CD4-positive, alpha-beta memory T cell (primary cell): ENCODE data around the gene PATJ. TPM values are rescaled to one million over a fixed set of nuclear protein-coding genes. Genes with fewer than 3 reads are reported as not detected.

ENCODE experiments used
- CTCF ChIA-PET: fragments of 350-600 bp; sonication (Branson Sonifier 250); formaldehyde crosslinking; loops from one replicate; lab custom pipeline; 2021; ENCODE audit warnings: inconsistent platforms; ENCODE audit not compliant: partially characterized antibody; lab: Charles Lee
- POLR2A ChIA-PET: fragments of 350-600 bp; sonication (Branson Sonifier 250); formaldehyde crosslinking; loops from one replicate; lab custom pipeline; 2021; ENCODE audit not compliant: partially characterized antibody; lab: Charles Lee
- DNase-seq, 5 donors: peaks; one replicate each; pipeline versions ENCODE4 v3.0.0 to v3.0.0-alpha.2; 2020 to 2022; ENCODE audit warnings: mixed read lengths in 1 of 5
- H3K27ac ChIP-seq: one replicate; pipeline ENCODE4 v1.7.0; 2013; ENCODE audit warnings: low read depth, low read length
- H3K27me3 ChIP-seq: 2 replicates; pipeline ENCODE4 v1.7.0; 2013; ENCODE audit warnings: mild to moderate bottlenecking, low read length, moderate library complexity; ENCODE audit not compliant: insufficient read depth
- H3K36me3 ChIP-seq: 2 replicates; pipeline ENCODE4 v1.7.0; 2013; ENCODE audit warnings: mild to moderate bottlenecking, low read length, moderate library complexity; ENCODE audit not compliant: insufficient read depth
- H3K4me1 ChIP-seq: 2 replicates; pipeline ENCODE4 v1.7.0; 2013; ENCODE audit warnings: mild to moderate bottlenecking, low read length, moderate library complexity; ENCODE audit not compliant: insufficient read depth
- H3K4me3 ChIP-seq, 2 donors: one replicate each; pipeline ENCODE4 v1.7.0; 2013; ENCODE audit warnings: low read length in 2 of 2, mild to moderate bottlenecking in 1 of 2
- H3K9me3 ChIP-seq, 2 donors: one replicate each; pipeline ENCODE4 v1.7.0; 2013; ENCODE audit warnings: low read length in 2 of 2, control low read depth in 1 of 2; ENCODE audit not compliant: control insufficient read depth in 1 of 2
- H3K27ac Mint-ChIP-seq, 7 donors: one replicate each; pipeline ENCODE4 v1.8.0; 2020 to 2021; ENCODE audit warnings: mixed read lengths in 7 of 7, mild to moderate bottlenecking in 6 of 7, inconsistent platforms in 3 of 7, moderate library complexity in 3 of 7
- H3K27me3 Mint-ChIP-seq, 2 donors: one replicate each; pipeline ENCODE4 v1.8.0; 2020 to 2021; ENCODE audit warnings: mixed read lengths in 2 of 2
- H3K36me3 Mint-ChIP-seq, 2 donors: one replicate each; pipeline ENCODE4 v1.8.0; 2020 to 2021; ENCODE audit warnings: mixed read lengths in 2 of 2, inconsistent platforms in 1 of 2, mild to moderate bottlenecking in 1 of 2
- H3K4me1 Mint-ChIP-seq, 4 donors: one replicate each; pipeline ENCODE4 v1.8.0; 2020 to 2021; ENCODE audit warnings: mixed read lengths in 4 of 4, mild to moderate bottlenecking in 1 of 4
- H3K4me3 Mint-ChIP-seq, 8 donors: one replicate each; pipeline ENCODE4 v1.8.0; 2020 to 2021; ENCODE audit warnings: mixed read lengths in 8 of 8, mild to moderate bottlenecking in 7 of 8, moderate library complexity in 6 of 8, inconsistent platforms in 3 of 8
- H3K9me3 Mint-ChIP-seq, 8 donors: one replicate each; pipeline ENCODE4 v1.8.0; 2020 to 2021; ENCODE audit warnings: mixed read lengths in 8 of 8, mild to moderate bottlenecking in 5 of 8, inconsistent platforms in 3 of 8, moderate library complexity in 1 of 8
- intact Hi-C: fragments of 100-400 bp; cut with micrococcal nuclease; formaldehyde crosslinking; loops from one replicate; pipeline ENCODE4 v1.15.1; 2023
- polyA plus RNA-seq, 2 donors: library from polyadenylated mRNA; unstranded; fragments of 300-500 nt; fragmentation: Illumina TruSeq; gene quantifications; one replicate each; pipeline ENCODE4 v1.2.3, GENCODE V29; 2021
- total RNA-seq, 2 experiments: library from RNA; stranded (reverse); gene quantifications; one replicate each; pipeline ENCODE4 v1.2.3, GENCODE V29; 2021

PATJ gene
- total and polyA plus RNA-seq, 4 experiments from 2014 or later: 10.1 to 49.0 (median 38.0) TPM

DNA sequence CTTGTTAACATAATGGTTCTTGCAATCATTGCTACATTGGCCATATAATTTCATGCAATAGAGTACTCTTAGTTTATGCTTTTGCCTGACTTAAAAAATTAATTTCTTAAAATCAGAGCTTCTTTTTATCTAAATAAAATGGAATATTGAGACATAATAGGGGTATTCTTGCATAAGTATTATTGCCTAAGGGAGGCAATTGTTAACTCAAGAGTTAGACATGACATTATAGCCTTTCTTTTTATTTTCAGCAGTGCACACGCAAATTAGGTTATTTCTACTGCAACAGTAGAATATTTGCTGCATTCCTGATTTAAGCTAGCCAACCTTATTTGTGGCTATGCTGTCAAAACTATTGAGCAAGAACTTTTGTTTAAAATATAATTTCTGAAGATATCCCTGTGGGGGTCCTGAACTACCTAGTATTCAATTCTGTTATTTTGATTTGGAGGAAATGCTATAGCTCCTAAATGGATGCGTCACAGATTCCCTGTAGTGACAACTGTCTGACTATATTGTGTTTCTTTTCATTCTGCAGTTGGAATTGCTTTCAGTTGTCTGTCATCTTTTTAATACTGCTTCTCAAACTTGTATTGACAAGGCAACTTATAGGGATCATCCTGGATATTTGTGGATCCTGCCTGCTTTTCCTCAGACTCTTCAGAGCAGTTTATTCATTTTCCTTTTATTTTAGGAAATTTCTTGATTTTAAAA is 211.0 kb downstream of the PATJ start:
- no peaks in the 10 kb centered on the region for H3K9me3 Mint-ChIP-seq
- POLR2A ChIA-PET: no interaction called here
- no peaks in the 10 kb centered on the region for H3K27me3 Mint-ChIP-seq
- no peaks in the 10 kb centered on the region for H3K36me3 Mint-ChIP-seq
- H3K27ac ChIP-seq: no peak overlapping the region
- no peak overlapping the region for H3K4me3 ChIP-seq
- H3K4me1 ChIP-seq: no peaks in the 10 kb centered on the region
- H3K27me3 ChIP-seq: no peaks in the 10 kb centered on the region
- H3K9me3 ChIP-seq: no peaks in the 10 kb centered on the region
- CTCF ChIA-PET: interaction anchor here (1.0 to 1.1 kb wide), 2 partner anchors 9 to 129 kb away, joined by 3 read pairs; no protein-coding TSS in a partner anchor
- intact Hi-C loops: no loop called here
- DNase-seq: no peak
- no peak overlapping the region for H3K4me3 Mint-ChIP-seq
- H3K36me3 ChIP-seq: no peaks in the 10 kb centered on the region
- no peak overlapping the region for H3K27ac Mint-ChIP-seq
- peaks cover 0 to 3% (median under 1%) of the 10 kb centered on the region in 4 donors for H3K4me1 Mint-ChIP-seq

DNA sequence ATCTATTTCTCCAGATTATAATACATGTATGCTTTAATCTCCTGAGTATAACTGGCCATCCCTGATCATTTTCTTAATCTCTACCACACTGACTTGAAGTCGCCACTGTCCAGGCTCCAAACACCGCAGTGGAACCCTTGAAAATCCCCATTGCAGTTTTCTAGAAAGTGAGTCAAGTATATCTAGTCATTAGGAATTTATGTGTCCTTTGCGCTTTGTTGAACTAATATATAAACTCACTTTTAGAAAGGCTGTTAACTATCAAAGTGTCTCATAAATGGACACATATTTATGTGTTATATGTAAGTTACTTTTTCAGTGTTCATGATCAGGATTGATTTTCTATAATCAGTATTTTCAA is 211.5 kb downstream of the PATJ start:
- ChIA-PET POLR2A (no interaction called here), CTCF (interaction anchor here (1.0 to 1.1 kb wide), 2 partner anchors 10 to 129 kb away, joined by 3 read pairs; no protein-coding TSS in a partner anchor)
- Histone ChIP-seq H3K4me3 (no peak overlapping the region), H3K27ac (no peak overlapping the region), H3K9me3 (no peaks in the 10 kb centered on the region), H3K36me3 (no peaks in the 10 kb centered on the region), H3K27me3 (no peaks in the 10 kb centered on the region), H3K4me1 (no peaks in the 10 kb centered on the region)
- intact Hi-C loops: no loop called here
- Mint-ChIP-seq H3K36me3 (peaks cover under 1 to 1% of the 10 kb centered on the region in 2 donors), H3K4me1 (peaks cover 0 to 3% (median under 1%) of the 10 kb centered on the region in 4 donors), H3K27ac (no peak overlapping the region), H3K9me3 (no peaks in the 10 kb centered on the region), H3K27me3 (no peaks in the 10 kb centered on the region), H3K4me3 (no peak overlapping the region)
- no peak for DNase-seq

DNA sequence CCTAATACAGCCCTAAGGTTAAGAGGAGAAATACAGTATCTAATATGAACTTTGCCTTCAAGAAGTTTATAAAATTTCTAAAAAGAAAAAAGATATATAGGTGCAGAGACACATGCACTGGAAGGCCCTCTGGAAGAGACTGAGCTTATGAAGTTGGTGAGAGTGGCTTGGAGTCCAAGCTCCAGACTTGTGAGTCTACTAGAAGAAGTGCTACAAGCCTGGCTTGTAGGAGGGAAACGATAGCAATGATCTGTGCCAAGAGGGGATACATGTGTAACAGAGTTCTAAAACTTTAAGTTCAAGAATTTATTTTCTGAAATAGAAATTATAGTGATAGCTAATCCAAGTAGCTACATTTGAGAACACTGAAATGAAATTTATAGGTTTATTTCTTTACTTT is 213.0 kb downstream of the PATJ start:
- DNase-seq: no peak
- CTCF ChIA-PET: no interaction called here

DNA sequence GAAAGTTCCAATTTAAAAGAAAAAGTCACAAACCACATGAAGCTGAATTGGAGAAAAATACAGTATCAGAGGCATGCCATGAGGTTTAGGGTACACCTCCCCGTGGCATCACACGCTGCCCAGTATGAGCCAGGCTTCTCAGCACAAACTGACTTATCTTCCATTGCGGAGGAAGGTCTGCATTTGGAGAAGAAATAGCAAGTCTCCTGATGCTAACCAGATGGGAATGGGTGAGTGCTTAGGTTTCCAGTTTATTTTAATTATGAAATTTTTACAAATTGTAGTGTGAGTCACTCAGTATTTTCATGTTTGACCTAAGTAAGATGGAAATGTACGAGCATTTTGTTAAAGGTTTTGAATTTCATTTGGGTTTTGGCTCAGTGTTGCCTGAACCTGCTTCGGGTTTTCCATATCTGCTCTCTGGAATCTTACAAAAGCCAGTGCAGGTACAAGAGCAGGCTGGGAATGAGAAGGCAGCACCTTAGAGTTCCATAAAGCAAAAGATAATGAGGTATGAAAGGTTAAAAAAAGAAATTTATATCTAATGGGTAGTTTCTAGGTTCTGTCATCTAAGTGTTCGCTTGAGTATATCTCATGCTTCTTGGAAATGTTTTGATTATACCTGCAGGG is 213.9 kb downstream of the PATJ start:
- Mint-ChIP-seq H3K9me3 (no peaks in the 10 kb centered on the region), H3K36me3 (peaks cover 8 to 11% of the 10 kb centered on the region in 2 donors), H3K27me3 (no peaks in the 10 kb centered on the region), H3K4me3 (no peak overlapping the region), H3K27ac (no peak overlapping the region), H3K4me1 (peaks cover 0 to 3% (median under 1%) of the 10 kb centered on the region in 4 donors)
- intact Hi-C loops: no loop called here
- Histone ChIP-seq H3K4me3 (no peak overlapping the region), H3K36me3 (no peaks in the 10 kb centered on the region), H3K27me3 (no peaks in the 10 kb centered on the region), H3K4me1 (no peaks in the 10 kb centered on the region), H3K9me3 (no peaks in the 10 kb centered on the region), H3K27ac (no peak overlapping the region)
- DNase-seq: no peak
- CTCF ChIA-PET: no interaction called here
- POLR2A ChIA-PET: no interaction called here

More for the DNA sequence above, 213.0 kb downstream of the PATJ start:
- Mint-ChIP-seq H3K9me3 (no peaks in the 10 kb centered on the region), H3K4me1 (peaks cover 0 to 3% (median under 1%) of the 10 kb centered on the region in 4 donors), H3K27me3 (no peaks in the 10 kb centered on the region), H3K36me3 (peaks cover 3 to 5% of the 10 kb centered on the region in 2 donors), H3K27ac (no peak overlapping the region), H3K4me3 (no peak overlapping the region)
- Histone ChIP-seq H3K4me3 (no peak overlapping the region), H3K9me3 (no peaks in the 10 kb centered on the region), H3K27ac (no peak overlapping the region), H3K27me3 (no peaks in the 10 kb centered on the region), H3K4me1 (no peaks in the 10 kb centered on the region), H3K36me3 (no peaks in the 10 kb centered on the region)
- POLR2A ChIA-PET: no interaction called here
- intact Hi-C loops: no loop called here

DNA sequence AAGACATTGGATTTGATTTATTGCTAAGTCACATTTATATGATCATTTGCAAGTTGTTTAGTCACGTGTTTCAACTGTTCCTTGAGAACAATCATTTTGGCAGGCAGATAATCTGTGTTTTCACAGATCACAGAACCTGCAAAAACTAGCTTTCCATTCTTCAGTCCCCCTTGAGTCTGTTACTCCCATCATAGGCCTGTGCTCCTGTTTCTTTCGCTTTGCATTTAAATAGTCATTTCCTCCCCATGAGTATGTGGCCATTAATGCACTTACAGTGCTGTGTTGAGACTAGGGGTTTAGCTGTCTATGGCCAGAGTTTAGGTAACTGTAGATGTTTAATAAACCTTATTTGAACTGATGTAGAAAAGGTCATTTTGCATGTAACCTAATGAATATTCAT is 214.5 kb downstream of the PATJ start:
- Mint-ChIP-seq H3K9me3 (no peaks in the 10 kb centered on the region), H3K27me3 (no peaks in the 10 kb centered on the region), H3K27ac (no peak overlapping the region), H3K36me3 (peaks cover 9 to 14% of the 10 kb centered on the region in 2 donors), H3K4me3 (no peak overlapping the region), H3K4me1 (peaks cover 0 to 3% (median under 1%) of the 10 kb centered on the region in 4 donors)
- H3K4me1 ChIP-seq: no peaks in the 10 kb centered on the region
- no peak overlapping the region for H3K27ac ChIP-seq
- no peaks in the 10 kb centered on the region for H3K36me3 ChIP-seq
- intact Hi-C loops: no loop called here
- DNase-seq: no peak
- H3K4me3 ChIP-seq: no peak overlapping the region
- POLR2A ChIA-PET: no interaction called here
- CTCF ChIA-PET: no interaction called here
- H3K9me3 ChIP-seq: no peaks in the 10 kb centered on the region
- H3K27me3 ChIP-seq: no peaks in the 10 kb centered on the region

DNA sequence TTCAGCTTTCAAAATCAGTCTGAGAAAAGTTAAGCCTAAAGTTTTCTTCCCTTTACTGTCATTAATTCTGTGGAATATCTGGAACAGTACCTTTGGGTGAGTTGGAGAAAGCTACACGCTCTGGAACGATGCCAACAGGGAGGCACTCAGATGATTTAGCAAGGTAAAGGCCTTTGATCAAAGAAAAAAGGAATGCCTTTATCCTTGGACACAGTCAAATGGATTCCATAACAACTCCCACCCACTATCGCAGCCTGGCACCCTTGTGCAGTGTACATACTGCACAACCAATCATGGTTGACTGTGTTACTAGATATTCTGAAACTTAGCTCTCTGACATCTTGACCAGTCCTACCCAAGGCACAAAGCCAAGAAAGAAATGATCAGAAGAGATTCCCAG is 218.7 kb downstream of the PATJ start:
- Histone ChIP-seq H3K9me3 (no peaks in the 10 kb centered on the region), H3K27me3 (no peaks in the 10 kb centered on the region), H3K36me3 (no peaks in the 10 kb centered on the region), H3K4me3 (no peak overlapping the region), H3K4me1 (no peaks in the 10 kb centered on the region), H3K27ac (no peak overlapping the region)
- peaks cover 0 to 2% (median 0%) of the 10 kb centered on the region in 4 donors for H3K4me1 Mint-ChIP-seq
- CTCF ChIA-PET: no interaction called here
- no peaks in the 10 kb centered on the region for H3K9me3 Mint-ChIP-seq
- intact Hi-C loops: no loop called here
- H3K27me3 Mint-ChIP-seq: no peaks in the 10 kb centered on the region
- H3K27ac Mint-ChIP-seq: no peak overlapping the region
- no peak for DNase-seq
- no peak overlapping the region for H3K4me3 Mint-ChIP-seq
- POLR2A ChIA-PET: no interaction called here
- H3K36me3 Mint-ChIP-seq: peaks cover 18 to 29% of the 10 kb centered on the region in 2 donors

DNA sequence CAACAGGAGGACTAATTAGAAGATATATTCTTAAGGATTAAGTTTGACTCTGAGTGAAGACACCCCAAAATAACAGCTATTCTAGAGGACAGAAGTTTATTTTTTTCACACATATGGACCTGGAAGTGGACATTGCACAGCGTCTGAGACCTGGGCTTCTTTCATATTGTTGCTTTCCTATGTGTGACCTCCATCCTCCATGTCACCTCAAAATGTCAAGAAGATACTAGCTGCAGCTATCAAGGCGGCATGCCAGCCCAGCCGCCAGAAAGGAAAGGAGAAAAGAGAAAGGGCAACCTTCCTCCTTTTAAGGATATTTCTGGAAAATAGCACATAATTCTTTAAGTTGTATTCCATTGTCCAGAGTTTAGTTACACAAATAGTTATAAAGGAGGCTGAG is 220.4 kb downstream of the PATJ start:
- H3K4me1 ChIP-seq: no peaks in the 10 kb centered on the region
- no peaks in the 10 kb centered on the region for H3K27me3 Mint-ChIP-seq
- H3K4me3 Mint-ChIP-seq: no peak overlapping the region
- H3K4me3 ChIP-seq: no peak overlapping the region
- peaks cover 0 to 2% (median 0%) of the 10 kb centered on the region in 4 donors for H3K4me1 Mint-ChIP-seq
- peaks cover 20 to 29% of the 10 kb centered on the region in 2 donors for H3K36me3 Mint-ChIP-seq
- intact Hi-C loops: no loop called here
- peaks cover 0 to 2% (median 0%) of the 10 kb centered on the region in 8 donors for H3K9me3 Mint-ChIP-seq
- H3K9me3 ChIP-seq: no peaks in the 10 kb centered on the region
- H3K36me3 ChIP-seq: no peaks in the 10 kb centered on the region
- no peak overlapping the region for H3K27ac Mint-ChIP-seq
- no peak for DNase-seq
- ChIA-PET CTCF (no interaction called here), POLR2A (no interaction called here)
- no peak overlapping the region for H3K27ac ChIP-seq
- no peaks in the 10 kb centered on the region for H3K27me3 ChIP-seq
